GM23338 (cell line): ENCODE data around the gene TENM4. TPM values are rescaled to one million over a fixed set of nuclear protein-coding genes. Genes with fewer than 3 reads are reported as not detected.

Experiments used
- ATAC-seq: fragments of 200-7000 bp; cut with Tn5 transposase; 3 replicates; pipeline ENCODE4 v1.9.1; 2020
- DNase-seq: peaks from one replicate; pipeline ENCODE4 v3.0.0-alpha.2; 2015; ENCODE audit warnings: low spot score
- H2AFZ ChIP-seq: fragments of 200-600 bp; sonication (generic); 2 replicates; pipeline ENCODE4 v1.8.0; 2016; ENCODE audit warnings: antibody characterized with exemption, mild to moderate bottlenecking, moderate library complexity
- H3F3A ChIP-seq: fragments of 200-600 bp; sonication (generic); replicated peaks from 2 replicates; pipeline ENCODE4 v1.8.0; 2017; ENCODE audit warnings: antibody characterized with exemption, mixed run types, low read depth
- H3K27ac ChIP-seq: fragments of 200-600 bp; sonication (generic); 2 replicates; pipeline ENCODE4 v1.6.1; 2016; ENCODE audit warnings: low read depth
- H3K27me3 ChIP-seq: fragments of 200-600 bp; sonication (generic); 2 replicates; pipeline ENCODE4 v1.8.0; 2016; ENCODE audit warnings: mild to moderate bottlenecking, mixed run types, moderate library complexity; ENCODE audit not compliant: insufficient read depth
- H3K36me3 ChIP-seq: fragments of 200-600 bp; sonication (generic); 2 replicates; pipeline ENCODE4 v1.8.0; 2016; ENCODE audit warnings: mild to moderate bottlenecking; ENCODE audit not compliant: insufficient read depth
- H3K4me1 ChIP-seq: fragments of 200-600 bp; sonication (generic); 2 replicates; pipeline ENCODE4 v1.8.0; 2016; ENCODE audit warnings: mild to moderate bottlenecking, moderate library complexity; ENCODE audit not compliant: insufficient read depth
- H3K4me2 ChIP-seq: fragments of 200-600 bp; sonication (generic); 2 replicates; pipeline ENCODE4 v1.7.1; 2017; ENCODE audit warnings: mixed run types
- H3K4me3 ChIP-seq: fragments of 200-600 bp; sonication (generic); 2 replicates; pipeline ENCODE4 v1.6.1; 2016; ENCODE audit warnings: mixed run types
- H3K79me2 ChIP-seq: fragments of 200-600 bp; sonication (generic); replicated peaks from 2 replicates; pipeline ENCODE4 v1.8.0; 2017; ENCODE audit warnings: mild to moderate bottlenecking; ENCODE audit not compliant: insufficient read depth
- H3K9me2 ChIP-seq: fragments of 200-600 bp; sonication (generic); 2 replicates; pipeline ENCODE4 v1.8.0; 2017; ENCODE audit not compliant: insufficient read depth
- H4K20me1 ChIP-seq: fragments of 200-600 bp; sonication (generic); replicated peaks from 2 replicates; pipeline ENCODE4 v1.8.0; 2017; ENCODE audit warnings: mild to moderate bottlenecking; ENCODE audit not compliant: insufficient read depth
- H3K27ac Mint-ChIP-seq: 2 replicates; pipeline ENCODE4 v1.8.0; 2020; ENCODE audit warnings: inconsistent platforms, mild to moderate bottlenecking, moderate library complexity, mixed read lengths
- H3K27me3 Mint-ChIP-seq: 3 replicates; pipeline ENCODE4 v1.8.0; 2022; ENCODE audit warnings: low read depth, mild to moderate bottlenecking, moderate library complexity, mixed read lengths, inconsistent platforms; ENCODE audit not compliant: insufficient read depth, poor library complexity
- H3K36me3 Mint-ChIP-seq: 3 replicates; pipeline ENCODE4 v1.8.0; 2021; ENCODE audit warnings: low read depth, mild to moderate bottlenecking, inconsistent platforms, moderate library complexity, mixed read lengths
- H3K4me1 Mint-ChIP-seq: 3 replicates; pipeline ENCODE4 v1.8.0; 2020; ENCODE audit warnings: mild to moderate bottlenecking, inconsistent platforms, mixed read lengths
- H3K4me3 Mint-ChIP-seq: 3 replicates; pipeline ENCODE4 v1.8.0; 2021; ENCODE audit warnings: moderate library complexity, mild to moderate bottlenecking, inconsistent platforms, mixed read lengths
- H3K9me3 Mint-ChIP-seq: 3 replicates; pipeline ENCODE4 v1.8.0; 2020; ENCODE audit warnings: moderate library complexity, mild to moderate bottlenecking, inconsistent platforms, mixed read lengths
- CREB1 ChIP-seq: fragments of 250-450 bp; sonication (Bioruptor Pico); IDR thresholded peaks from 2 replicates; pipeline ENCODE4 v1.5.0; 2020; ENCODE audit warnings: low read depth, mild to moderate bottlenecking, moderate library complexity
- CTCF ChIP-seq, 2 experiments: fragments of 200-600 bp in 1 of 2; sonication (generic) in 1 of 2; conservative IDR thresholded peaks; 2 replicates each; pipeline versions ENCODE4 v1.5.1 to v1.6.1; 2016 to 2017; ENCODE audit warnings: antibody characterized with exemption in 2 of 2, low read depth in 2 of 2, mild to moderate bottlenecking in 2 of 2, moderate library complexity in 1 of 2
- ETS1 ChIP-seq: IDR thresholded peaks from 2 replicates; pipeline ENCODE4 v1.6.1; 2016; ENCODE audit warnings: antibody characterized with exemption
- EZH2phosphoT487 ChIP-seq: fragments of 200-600 bp; sonication (generic); IDR thresholded peaks from one replicate; pipeline ENCODE4 v1.8.1; 2018; ENCODE audit warnings: antibody characterized with exemption; ENCODE audit not compliant: unreplicated experiment
- JUNB ChIP-seq: IDR thresholded peaks from one replicate; pipeline ENCODE4 v1.6.1; 2016; ENCODE audit warnings: antibody characterized with exemption; ENCODE audit not compliant: unreplicated experiment
- NANOG ChIP-seq: IDR thresholded peaks from 2 replicates; pipeline ENCODE4 v1.6.1; 2016; ENCODE audit warnings: antibody characterized with exemption, borderline replicate concordance
- POLR2AphosphoS5 ChIP-seq: IDR thresholded peaks from 2 replicates; pipeline ENCODE4 v1.6.1; 2016; ENCODE audit warnings: antibody characterized with exemption, low read depth
- REST ChIP-seq: IDR thresholded peaks from one replicate; pipeline ENCODE4 v1.6.1; 2018; ENCODE audit warnings: antibody characterized with exemption; ENCODE audit not compliant: unreplicated experiment
- STAT1 ChIP-seq: IDR thresholded peaks from one replicate; pipeline ENCODE4 v1.6.1; 2016; ENCODE audit warnings: antibody characterized with exemption; ENCODE audit not compliant: unreplicated experiment
- polyA plus RNA-seq: library from polyadenylated mRNA; unstranded; fragments of >200 nt; fragmentation: Nextera tagmentation; extraction: Ambion mirVana; gene quantifications from 2 replicates; pipeline ENCODE4 v1.2.1, GENCODE V29; 2016
- total RNA-seq: library from RNA; depleted of rRNA; stranded (reverse); fragments of >200 nt; shearing (Covaris generic); gene quantifications from 2 replicates; pipeline ENCODE4 v1.2.3, GENCODE V29; 2014

TENM4 gene
- total and polyA plus RNA-seq, 2 experiments from 2014 or later: 7.3 TPM

- H3K4me1 Mint-ChIP-seq: no peaks in the 10 kb centered on the region
- H3F3A ChIP-seq: no peaks in the 10 kb centered on the region
Measured at GRCh38 chr11:79235696-79236095, 205.1 kb downstream of the TENM4 start.

More at GRCh38 chr11:79235696-79236095, 205.1 kb downstream of the TENM4 start:
- H3K4me3 Mint-ChIP-seq: no peak overlapping the region
- no peaks in the 10 kb centered on the region for H3K79me2 ChIP-seq
- H3K36me3 ChIP-seq: no peaks in the 10 kb centered on the region
- H3K4me2 ChIP-seq: no peak overlapping the region
- no peak overlapping the region for H3K27ac ChIP-seq
- TF ChIP-seq JUNB: no peak
- no peak for TF ChIP-seq REST
- no peak for TF ChIP-seq ETS1
- TF ChIP-seq CTCF (conservative IDR thresholded peaks at IDR 0.05; ENCODE audit: low read depth in 2 of 2): no peak
- TF ChIP-seq CREB1 (CRISPR knock-in tag): no peak
- TF ChIP-seq STAT1: no peak
- no peak for TF ChIP-seq NANOG
- no peak for TF ChIP-seq POLR2AphosphoS5
- TF ChIP-seq EZH2phosphoT487: no peak
- H3K27ac Mint-ChIP-seq: no peak overlapping the region
- no peaks in the 10 kb centered on the region for H3K9me2 ChIP-seq
- no peak overlapping the region for H3K4me3 ChIP-seq
- H3K4me1 ChIP-seq: no peaks in the 10 kb centered on the region
- H4K20me1 ChIP-seq: no peaks in the 10 kb centered on the region
- no peak for DNase-seq
- no peak overlapping the region for H2AFZ ChIP-seq
- no peaks in the 10 kb centered on the region for H3K9me3 Mint-ChIP-seq
- no peaks in the 10 kb centered on the region for H3K27me3 ChIP-seq
- H3K36me3 Mint-ChIP-seq: no peaks in the 10 kb centered on the region
- ATAC-seq: no peak
- no peaks in the 10 kb centered on the region for H3K27me3 Mint-ChIP-seq
